GM18520 (cell line): ENCODE measurements around the gene ABCD2.
"Not testable (repeated sequence)": the region's sequence is repeated elsewhere in the genome, so short reads cannot be mapped to it uniquely, and the experiment has no call there.

Experiments
- ATAC-seq: cut with Tn5 transposase; IDR thresholded peaks from one replicate; pipeline ENCODE4 v1.9.1; 2021; ENCODE audit not compliant: unreplicated experiment

ABCD2 gene

DNA sequence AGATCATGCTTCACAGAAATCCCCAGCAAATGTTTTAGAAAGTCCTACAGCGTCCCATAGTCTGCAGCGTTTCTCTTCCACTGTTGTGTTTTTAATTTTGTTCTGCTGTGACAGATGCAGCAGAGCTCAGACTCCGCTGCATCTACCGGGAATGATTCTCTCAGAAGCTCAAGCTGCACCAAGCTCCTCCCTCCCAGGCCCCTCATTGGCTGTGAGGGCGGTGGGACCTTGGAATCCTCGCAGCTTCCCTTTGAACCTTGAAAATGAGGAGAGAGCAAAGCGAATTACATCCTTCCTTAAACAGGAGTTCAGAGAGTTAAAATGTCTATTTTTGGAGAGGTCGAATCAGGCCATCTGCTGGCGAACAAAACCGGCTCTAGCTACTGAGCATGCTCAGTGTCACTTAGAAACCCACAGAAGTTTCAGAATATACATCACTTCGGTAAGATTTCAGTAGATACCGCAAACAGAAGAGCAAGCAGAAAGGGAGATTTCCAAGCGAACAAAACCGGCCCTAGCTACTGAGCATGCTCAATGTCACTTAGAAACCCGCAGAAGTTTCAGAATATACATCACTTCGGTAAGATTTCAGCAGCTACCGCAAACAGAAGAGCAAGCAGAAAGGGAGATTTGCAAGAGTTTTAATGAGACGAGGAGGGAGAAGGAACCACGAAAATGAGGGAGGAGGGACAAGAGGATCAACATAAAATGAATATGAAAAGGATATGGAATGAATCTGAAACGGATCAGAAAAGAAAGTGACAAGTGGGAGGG, at the start of gene ABCD2:
Gene ABCD2 (minus strand): TSS at position 144 of the 774 bp plus-strand sequence. CDS start 188 bp downstream, outside the sequence.
- peak; percentile 69 for ATAC-seq

DNA sequence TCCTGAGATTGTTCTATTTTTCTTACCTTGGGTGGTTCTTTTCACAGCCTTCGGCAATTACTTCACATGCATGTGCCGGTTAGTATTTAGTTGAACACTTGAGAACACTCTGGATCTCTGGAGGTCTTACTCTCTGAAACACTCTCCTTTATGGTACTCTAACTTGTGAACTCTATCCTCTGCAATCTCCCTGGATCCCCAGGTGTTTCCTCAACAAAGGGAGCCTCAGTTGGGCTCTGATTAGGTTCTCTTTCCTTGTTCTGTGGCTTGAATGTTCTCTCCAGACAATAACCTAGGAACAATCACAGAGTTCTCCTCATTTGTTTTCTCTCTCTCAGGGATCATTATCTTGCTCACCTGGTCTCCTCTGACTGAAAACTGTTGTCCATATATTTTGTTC, 40.5 kb upstream of the ABCD2 start:
- no peak for ATAC-seq

GRCh38 chr12:39647383-39647782, 27.8 kb upstream of the ABCD2 start:
- ATAC-seq: no peak

GRCh38 chr12:39646963-39647362, 27.4 kb upstream of the ABCD2 start:
- ATAC-seq: no peak

- ATAC-seq: no peak
These were observed 23.4 kb upstream of the ABCD2 start for GRCh38 chr12:39643052-39643451.

- ATAC-seq: no peak
These were observed 19.2 kb upstream of the ABCD2 start for GRCh38 chr12:39638840-39639239.

DNA sequence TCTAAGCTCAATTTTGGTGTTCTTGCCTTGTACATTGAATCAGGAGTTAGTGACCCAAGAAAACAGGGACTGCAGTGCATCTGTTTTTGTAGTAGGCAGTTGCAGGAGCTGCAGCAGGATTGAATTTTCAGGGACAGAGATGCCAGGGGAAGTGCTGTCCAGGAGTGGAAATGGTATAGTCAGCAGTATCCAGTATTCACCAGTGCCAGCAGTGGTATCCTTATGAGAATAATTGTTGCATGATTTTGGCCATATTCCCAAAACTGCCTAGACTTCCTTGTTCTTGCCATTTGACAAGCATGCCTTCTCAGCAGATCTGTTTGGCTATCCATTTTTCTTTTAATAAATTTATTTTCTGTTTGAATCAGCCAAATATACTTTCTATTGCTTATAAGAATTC, 18.6 kb upstream of the ABCD2 start:
- no peak for ATAC-seq

GRCh38 chr12:39632670-39633069, 13.1 kb upstream of the ABCD2 start:
- ATAC-seq: no peak

- ATAC-seq: no peak
These were observed 9.2 kb upstream of the ABCD2 start for GRCh38 chr12:39628836-39629235.

- ATAC-seq: no peak
These were observed 8.3 kb upstream of the ABCD2 start for GRCh38 chr12:39627914-39628313.

- no peak for ATAC-seq
These were observed 6.6 kb upstream of the ABCD2 start for GRCh38 chr12:39626033-39626814.

DNA sequence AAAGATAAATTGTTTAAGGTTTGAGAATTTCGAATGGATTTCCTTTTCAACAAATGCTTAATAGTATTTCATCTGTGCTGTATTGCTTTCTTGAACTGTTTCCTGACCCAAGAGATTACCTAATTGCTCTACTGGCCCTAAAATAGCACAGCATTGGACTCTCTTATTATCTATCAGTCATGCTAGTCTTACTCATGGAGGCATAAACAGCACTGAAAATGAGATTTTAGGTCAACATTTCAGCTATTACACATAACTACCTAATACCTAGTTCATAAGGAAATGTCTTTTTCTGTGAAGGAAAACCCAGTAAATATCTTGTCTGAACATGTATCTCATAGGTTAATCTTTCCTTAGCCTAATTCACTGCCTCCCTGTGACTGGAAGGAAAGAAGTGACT, 4.3 kb upstream of the ABCD2 start:
- ATAC-seq: no peak

DNA sequence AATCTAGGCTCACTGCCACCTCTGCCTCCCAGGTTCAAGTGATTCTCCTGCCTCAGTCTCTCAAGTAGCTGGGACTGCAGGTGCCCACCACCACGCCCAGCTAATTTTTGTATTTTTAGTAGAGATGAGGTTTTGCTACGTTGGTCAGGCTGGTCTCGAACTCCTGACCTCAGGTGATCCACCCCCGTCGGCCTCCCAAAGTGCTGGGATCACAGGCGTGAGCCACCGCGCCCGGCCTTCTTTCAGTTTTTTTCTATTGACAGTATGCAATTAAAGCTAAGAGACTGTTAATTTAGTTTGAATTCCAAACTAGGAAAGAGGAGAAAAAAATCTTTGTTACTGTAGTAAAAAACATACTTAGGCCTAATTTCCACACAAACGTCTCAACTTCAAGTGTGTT, 3.6 kb upstream of the ABCD2 start:
- not testable (repeated sequence) for ATAC-seq

- no peak for ATAC-seq
These were observed 2.7 kb upstream of the ABCD2 start for GRCh38 chr12:39622306-39622705.

GRCh38 chr12:39621670-39622069, 2.1 kb upstream of the ABCD2 start:
- ATAC-seq: no peak

DNA sequence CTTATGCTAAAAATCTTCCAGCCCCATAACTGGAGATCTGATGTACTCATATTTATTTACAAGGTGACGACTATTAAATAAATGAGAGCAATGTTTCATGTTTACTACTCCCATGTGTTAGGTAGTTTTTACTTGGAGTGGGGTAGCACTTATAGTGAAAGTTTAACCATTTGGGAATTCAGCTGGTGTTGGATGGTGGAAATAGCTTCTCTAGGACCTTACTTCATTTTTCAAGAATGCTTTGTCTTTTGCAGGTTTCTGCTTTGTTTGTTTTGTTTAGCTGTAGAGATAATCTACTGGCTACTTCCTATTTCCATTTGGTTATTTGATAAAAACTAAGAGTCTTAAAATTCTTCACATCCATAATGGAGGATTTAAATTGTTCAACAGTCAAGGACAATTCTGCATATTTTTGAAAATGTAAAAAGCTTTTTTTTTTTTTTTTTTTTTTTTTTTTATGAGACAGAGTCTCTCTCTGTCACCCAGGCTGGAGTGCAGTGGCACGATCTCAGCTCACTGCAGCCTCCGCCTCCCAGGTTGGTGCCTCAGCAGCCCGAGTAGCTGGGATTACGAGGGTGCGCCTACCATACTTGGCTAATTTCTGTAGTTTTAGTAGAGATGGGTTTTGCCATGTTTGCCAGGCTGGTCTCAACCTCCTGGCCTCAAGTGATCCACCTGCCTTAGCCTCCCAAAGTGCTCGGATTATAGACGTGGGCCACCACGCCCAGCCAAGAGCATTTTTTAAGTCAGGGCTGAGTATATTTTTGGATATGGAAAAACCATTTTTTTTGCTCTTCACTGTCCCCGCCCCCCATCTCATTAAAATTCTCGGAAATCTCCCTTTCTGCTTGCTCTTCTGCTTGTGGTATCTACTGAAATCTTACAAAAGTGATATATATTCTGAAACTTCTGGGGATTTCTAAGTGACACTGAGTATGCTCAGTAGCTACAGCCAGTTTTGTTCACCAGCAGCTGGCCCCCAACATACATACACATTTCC, 1.4 kb upstream of the ABCD2 start:
- peak; percentile 30 for ATAC-seq

- ATAC-seq: no peak
These were observed 315 bp downstream of the ABCD2 start for GRCh38 chr12:39619316-39619659.

DNA sequence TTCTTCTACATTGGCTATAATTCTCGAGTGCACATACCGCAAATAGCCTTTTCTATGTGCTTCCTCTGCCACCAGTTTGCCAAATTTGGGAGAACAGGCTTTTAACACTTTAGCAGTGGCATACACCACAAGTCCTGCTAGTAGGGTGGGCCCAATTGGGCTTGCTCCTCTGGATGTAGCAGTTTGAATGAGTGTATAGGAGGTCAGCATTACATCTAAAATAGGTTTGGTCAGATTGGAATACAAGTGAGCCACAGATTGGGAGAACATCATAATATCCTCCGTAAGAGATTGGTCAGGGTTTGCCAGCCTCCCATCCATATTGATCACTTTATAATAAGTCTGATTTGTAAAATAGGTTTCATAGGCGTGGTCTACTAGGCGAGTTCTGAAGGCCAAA, 902 bp downstream of the ABCD2 start:
- ATAC-seq: no peak

GRCh38 chr12:39617887-39618286, 1.7 kb downstream of the ABCD2 start:
- no peak for ATAC-seq

DNA sequence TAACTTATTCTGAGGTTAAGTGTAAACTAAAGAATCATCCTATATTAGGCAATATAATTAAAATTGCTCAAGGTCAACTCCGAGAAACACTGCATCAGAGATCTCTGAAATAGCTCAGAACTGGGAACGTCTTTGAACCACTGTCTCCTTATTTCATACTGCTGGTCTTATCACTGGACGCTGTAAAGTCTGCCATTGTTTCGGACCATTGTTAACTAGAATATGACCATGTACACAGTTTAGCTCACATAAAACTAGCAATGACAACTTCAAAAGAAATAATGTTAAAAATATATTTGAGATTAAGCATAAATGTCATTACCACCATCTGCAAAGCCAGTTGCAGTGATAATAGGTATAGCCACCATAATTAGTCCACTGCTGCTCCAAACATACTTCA, 2.9 kb downstream of the ABCD2 start:
- ATAC-seq: no peak

DNA sequence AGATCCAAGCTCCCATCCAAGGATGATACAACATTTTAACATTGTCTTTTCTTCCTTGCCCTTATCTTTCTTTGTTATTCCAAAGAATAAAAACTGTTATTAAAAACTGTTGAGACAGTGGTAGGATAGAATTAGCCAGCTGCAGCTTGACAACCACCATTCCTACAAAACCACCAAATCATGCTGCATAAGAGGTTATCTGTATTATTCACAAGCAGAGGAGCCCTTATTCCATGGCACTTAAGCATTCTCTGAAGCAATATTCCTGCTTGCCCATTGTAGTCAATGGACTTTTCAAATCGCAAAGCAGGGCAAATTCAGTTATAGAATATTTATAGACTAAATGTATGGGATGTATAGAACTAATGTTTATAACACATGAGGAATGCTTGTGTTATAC, 3.4 kb downstream of the ABCD2 start:
- ATAC-seq: no peak
